GM12801 (cell line): ENCODE data around the gene PXDN.

Source experiments
- TF ChIP-seq, protein P1 (sequence below): IDR thresholded peaks from one replicate; pipeline ENCODE4 v1.5.1; 2011; ENCODE audit warnings: control low read depth; ENCODE audit not compliant: insufficient read length; ENCODE audit errors: extremely low read depth

The PXDN gene

DNA sequence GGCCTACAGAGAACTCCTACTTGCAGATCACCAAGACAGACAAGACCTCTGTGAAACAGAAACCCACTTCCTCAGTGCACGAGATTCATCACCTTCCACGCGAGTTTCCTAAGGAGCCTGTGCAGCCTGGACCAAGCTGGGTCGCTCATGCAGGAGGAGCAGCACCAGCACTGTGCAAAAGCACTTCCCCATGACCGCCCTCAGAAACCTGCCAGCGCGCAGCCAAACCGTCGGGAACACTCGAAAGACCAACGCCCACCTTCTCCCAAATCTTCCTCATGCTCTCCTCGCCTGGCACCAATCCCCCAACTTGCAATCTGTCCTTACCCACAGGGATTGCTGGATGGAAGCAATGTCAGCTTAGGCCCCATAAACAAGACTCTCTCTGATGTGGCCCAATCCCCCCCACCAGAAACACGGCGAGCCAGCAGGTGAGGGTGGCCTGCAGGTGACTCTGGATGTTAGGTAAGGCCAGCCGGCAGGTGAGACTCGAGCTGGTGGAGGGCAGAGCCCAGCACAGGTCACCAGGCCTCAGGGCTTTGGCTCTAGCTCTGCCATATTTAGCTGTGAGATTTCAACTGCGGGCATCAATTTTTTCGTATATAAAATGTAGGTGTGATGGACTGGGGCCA is 69.4 kb downstream of the PXDN start:
- TF ChIP-seq, protein P1, sequence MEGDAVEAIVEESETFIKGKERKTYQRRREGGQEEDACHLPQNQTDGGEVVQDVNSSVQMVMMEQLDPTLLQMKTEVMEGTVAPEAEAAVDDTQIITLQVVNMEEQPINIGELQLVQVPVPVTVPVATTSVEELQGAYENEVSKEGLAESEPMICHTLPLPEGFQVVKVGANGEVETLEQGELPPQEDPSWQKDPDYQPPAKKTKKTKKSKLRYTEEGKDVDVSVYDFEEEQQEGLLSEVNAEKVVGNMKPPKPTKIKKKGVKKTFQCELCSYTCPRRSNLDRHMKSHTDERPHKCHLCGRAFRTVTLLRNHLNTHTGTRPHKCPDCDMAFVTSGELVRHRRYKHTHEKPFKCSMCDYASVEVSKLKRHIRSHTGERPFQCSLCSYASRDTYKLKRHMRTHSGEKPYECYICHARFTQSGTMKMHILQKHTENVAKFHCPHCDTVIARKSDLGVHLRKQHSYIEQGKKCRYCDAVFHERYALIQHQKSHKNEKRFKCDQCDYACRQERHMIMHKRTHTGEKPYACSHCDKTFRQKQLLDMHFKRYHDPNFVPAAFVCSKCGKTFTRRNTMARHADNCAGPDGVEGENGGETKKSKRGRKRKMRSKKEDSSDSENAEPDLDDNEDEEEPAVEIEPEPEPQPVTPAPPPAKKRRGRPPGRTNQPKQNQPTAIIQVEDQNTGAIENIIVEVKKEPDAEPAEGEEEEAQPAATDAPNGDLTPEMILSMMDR, result no peak

- TF ChIP-seq, protein P1, result no peak
These were observed 70.0 kb downstream of the PXDN start for GRCh38 chr2:1674276-1674675.

DNA sequence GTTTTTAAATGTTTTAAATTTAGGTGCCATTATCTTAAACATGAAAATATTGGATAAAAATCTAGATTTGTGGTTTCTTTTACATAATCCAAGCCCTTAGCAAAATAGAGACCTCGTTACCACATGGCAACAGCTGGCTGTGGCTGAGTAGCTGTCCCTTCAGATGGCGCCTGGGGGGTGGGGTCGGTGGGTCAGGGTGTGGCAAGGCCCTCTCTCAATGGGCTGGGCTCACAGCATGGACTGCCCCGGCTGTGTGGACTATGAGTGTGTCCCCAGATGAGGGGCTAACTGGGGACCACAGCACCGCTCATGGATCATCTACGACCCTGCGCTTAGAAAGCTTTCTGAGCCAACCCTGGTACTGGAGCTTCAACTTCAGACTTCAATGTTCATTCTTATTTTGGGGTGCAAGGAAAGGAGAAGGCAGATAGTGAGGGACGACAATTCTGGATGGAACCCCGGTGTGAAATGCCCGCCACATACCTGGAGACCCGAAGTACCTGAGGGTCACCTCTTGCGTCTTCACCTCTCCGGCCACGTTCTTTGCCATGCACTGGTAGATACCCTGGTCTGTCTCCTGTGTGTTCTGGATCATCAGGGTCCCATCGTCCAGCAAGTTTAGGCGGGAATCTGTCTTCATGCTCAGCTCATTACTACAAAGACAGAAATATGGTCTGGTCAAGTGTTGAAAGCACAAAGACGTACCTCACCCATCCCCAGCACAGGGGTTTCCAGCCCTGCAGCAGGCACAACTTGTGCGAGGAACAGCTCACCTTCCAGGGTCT is 71.0 kb downstream of the PXDN start:
- TF ChIP-seq, protein P1, result no peak

DNA sequence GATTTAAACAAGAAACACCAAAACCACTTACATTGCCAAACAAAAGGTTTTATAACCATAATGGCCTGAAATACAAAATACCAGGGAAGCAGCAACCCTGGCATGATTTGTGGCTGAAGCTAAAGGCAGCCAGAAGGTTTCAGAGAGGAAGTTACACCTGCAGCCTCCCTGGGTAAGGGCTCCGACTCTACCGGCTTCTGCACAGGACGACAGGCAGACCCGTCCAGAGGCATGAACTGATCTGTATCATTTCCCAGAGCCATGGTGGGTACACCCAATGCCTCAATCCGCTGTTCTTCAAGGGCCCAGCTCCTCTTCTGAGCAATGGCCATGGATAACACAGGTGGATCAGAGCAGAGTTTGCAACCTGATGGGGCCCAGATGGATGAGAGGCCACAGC is 71.6 kb downstream of the PXDN start:
- TF ChIP-seq, protein P1, result no peak

DNA sequence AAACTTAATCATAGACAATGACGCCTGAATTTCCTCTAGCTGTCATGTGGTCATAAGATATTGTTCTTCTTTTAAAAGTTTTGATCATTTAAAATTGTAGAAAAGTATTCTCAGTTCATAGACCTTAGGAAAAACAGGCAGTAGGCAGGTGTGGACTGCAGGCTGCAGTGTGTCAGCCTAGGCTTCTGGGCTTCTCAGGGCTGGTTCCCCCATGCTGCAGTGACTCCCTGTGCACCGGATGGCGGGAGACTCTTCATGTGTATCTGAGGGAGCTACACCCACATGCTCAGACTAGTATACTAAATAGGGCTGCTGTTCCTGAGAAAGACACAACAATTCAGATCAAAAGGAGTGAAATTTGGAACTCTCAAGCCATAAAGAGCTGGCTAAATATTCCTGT is 72.4 kb downstream of the PXDN start:
- TF ChIP-seq, protein P1, result no peak

- TF ChIP-seq, protein P1, result no peak
These were observed 73.7 kb downstream of the PXDN start for GRCh38 chr2:1670636-1671035.

- TF ChIP-seq, protein P1, result no peak
These were observed 78.4 kb downstream of the PXDN start for GRCh38 chr2:1665761-1666505.
